PC-3 (cell line): ENCODE data around the gene ACTN4.

ENCODE experiments used
- EZH2 ChIP-seq: fragments of 300-600 bp; sonication (generic); IDR thresholded peaks from one replicate; pipeline ENCODE4 v1.6.1; 2017; ENCODE audit warnings: antibody characterized with exemption, mild to moderate bottlenecking, low read length; ENCODE audit not compliant: unreplicated experiment
- EZH2phosphoT487 ChIP-seq: fragments of 300-600 bp; sonication (generic); IDR thresholded peaks from 2 replicates; pipeline ENCODE4 v1.6.1; 2018; ENCODE audit warnings: mild to moderate bottlenecking, antibody characterized with exemption, low read length, borderline replicate concordance
- TF ChIP-seq, protein P1 (sequence below): fragments of 300-600 bp; sonication (generic); conservative IDR thresholded peaks from 2 replicates; pipeline ENCODE4 v1.5.1; 2017; ENCODE audit warnings: antibody characterized with exemption, low read depth, mild to moderate bottlenecking, low read length

DNA sequence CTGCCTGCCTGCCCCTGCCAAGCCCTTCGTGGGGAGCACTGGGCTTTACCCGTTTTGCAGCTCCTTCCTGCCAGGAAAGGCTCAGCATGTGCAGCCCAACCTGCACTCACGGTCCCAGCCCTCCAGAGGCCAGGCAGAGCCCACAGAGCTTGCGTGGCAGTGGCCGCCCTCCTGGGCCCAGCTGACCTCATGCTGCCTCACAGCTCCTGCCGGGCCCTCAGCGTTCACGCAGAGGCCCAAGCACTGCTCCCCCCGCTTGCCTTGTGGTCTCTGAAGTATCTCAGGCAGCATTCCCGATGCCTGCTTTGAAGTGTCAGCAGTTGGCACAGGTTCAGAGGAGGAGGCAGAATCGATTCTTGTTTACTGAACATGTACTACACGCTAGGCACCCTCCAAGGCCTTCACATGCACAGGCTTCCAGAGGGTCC, 64.3 kb downstream of the ACTN4 start:
- TF ChIP-seq, protein P1, sequence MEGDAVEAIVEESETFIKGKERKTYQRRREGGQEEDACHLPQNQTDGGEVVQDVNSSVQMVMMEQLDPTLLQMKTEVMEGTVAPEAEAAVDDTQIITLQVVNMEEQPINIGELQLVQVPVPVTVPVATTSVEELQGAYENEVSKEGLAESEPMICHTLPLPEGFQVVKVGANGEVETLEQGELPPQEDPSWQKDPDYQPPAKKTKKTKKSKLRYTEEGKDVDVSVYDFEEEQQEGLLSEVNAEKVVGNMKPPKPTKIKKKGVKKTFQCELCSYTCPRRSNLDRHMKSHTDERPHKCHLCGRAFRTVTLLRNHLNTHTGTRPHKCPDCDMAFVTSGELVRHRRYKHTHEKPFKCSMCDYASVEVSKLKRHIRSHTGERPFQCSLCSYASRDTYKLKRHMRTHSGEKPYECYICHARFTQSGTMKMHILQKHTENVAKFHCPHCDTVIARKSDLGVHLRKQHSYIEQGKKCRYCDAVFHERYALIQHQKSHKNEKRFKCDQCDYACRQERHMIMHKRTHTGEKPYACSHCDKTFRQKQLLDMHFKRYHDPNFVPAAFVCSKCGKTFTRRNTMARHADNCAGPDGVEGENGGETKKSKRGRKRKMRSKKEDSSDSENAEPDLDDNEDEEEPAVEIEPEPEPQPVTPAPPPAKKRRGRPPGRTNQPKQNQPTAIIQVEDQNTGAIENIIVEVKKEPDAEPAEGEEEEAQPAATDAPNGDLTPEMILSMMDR, result no peak
- TF ChIP-seq EZH2phosphoT487 (no peak), EZH2 (no peak)
